Measurements from ENCODE around the gene ATF3. TPM values are rescaled to one million over a fixed set of nuclear protein-coding genes. Genes with fewer than 3 reads are reported as not detected.

ATF3 gene
- polyA plus RNA-seq, 1 donor from 2014 or later, result 7.2 TPM

- Histone ChIP-seq H2AFZ (ENCODE audit: low read depth, low read length) (no peak overlapping the region), H3K4me2 (ENCODE audit: low read length) (no peak overlapping the region), H3K27me3 (ENCODE audit: insufficient read depth, low read depth, low read length) (no peaks in the 10 kb centered on the region)
Measured at GRCh38 chr1:212587888-212588510, 20.6 kb upstream of the ATF3 start.

GRCh38 chr1:212589446-212589845 is 19.1 kb upstream of the ATF3 start:
- no peaks in the 10 kb centered on the region for H3K9me3 ChIP-seq (ENCODE audit: low read length)
- no peak overlapping the region for H3K4me2 ChIP-seq (ENCODE audit: low read length)
- no peak overlapping the region for H3K9ac ChIP-seq (ENCODE audit: low read length)
- no peaks in the 10 kb centered on the region for H3K9me2 ChIP-seq (ENCODE audit: insufficient read depth, low read length)
- H3F3A ChIP-seq (ENCODE audit: insufficient read depth, low read length, poor library complexity, severe bottlenecking), result no peaks in the 10 kb centered on the region
- no peaks in the 10 kb centered on the region for H3K36me3 ChIP-seq (ENCODE audit: insufficient read depth, low read length)
- H3K27me3 ChIP-seq (ENCODE audit: insufficient read depth, low read depth, low read length), result no peaks in the 10 kb centered on the region
- H3K4me3 ChIP-seq (ENCODE audit: low read length), result no peak overlapping the region
- TF ChIP-seq RAD21 (conservative IDR thresholded peaks at IDR 0.05), result no peak
- TF ChIP-seq MXI1 (conservative IDR thresholded peaks at IDR 0.05; ENCODE audit: poor library complexity, severe bottlenecking), result no peak
- TF ChIP-seq EZH2 (IDR thresholded peaks at IDR 0.05; ENCODE audit: borderline replicate concordance, insufficient read depth, low read length, poor library complexity, severe bottlenecking), result no peak
- no peak for TF ChIP-seq CTCF (IDR thresholded peaks at IDR 0.05; ENCODE audit: poor library complexity, severe bottlenecking)
- no peak for TF ChIP-seq SMC3 (conservative IDR thresholded peaks at IDR 0.05; ENCODE audit: poor library complexity)
- no peak for TF ChIP-seq POLR2AphosphoS5 (IDR thresholded peaks at IDR 0.05)
- no peak for TF ChIP-seq TAF1 (IDR thresholded peaks at IDR 0.05; ENCODE audit: low read depth)
- TF ChIP-seq EP300 (conservative IDR thresholded peaks at IDR 0.05; ENCODE audit: poor library complexity, severe bottlenecking), result no peak
- H2AFZ ChIP-seq (ENCODE audit: low read depth, low read length), result no peak overlapping the region
- no peak overlapping the region for H3K27ac ChIP-seq (ENCODE audit: low read length)
- no peaks in the 10 kb centered on the region for H3K79me2 ChIP-seq (replicated peaks; ENCODE audit: insufficient read depth, low read length)
- H4K20me1 ChIP-seq (ENCODE audit: insufficient read depth), result no peaks in the 10 kb centered on the region

More at GRCh38 chr1:212587888-212588510, 20.6 kb upstream of the ATF3 start:
- Histone ChIP-seq H3K36me3 (ENCODE audit: insufficient read depth, low read length) (no peaks in the 10 kb centered on the region), H3K9me3 (ENCODE audit: low read length) (no peaks in the 10 kb centered on the region), H3K79me2 (replicated peaks; ENCODE audit: insufficient read depth, low read length) (no peaks in the 10 kb centered on the region), H4K20me1 (ENCODE audit: insufficient read depth) (no peaks in the 10 kb centered on the region), H3K9me2 (ENCODE audit: insufficient read depth, low read length) (no peaks in the 10 kb centered on the region), H3K4me3 (ENCODE audit: low read length) (no peak overlapping the region), H3K9ac (ENCODE audit: low read length) (no peak overlapping the region), H3K27ac (ENCODE audit: low read length) (no peak overlapping the region), H3F3A (ENCODE audit: insufficient read depth, low read length, poor library complexity, severe bottlenecking) (no peaks in the 10 kb centered on the region)
- no peak for TF ChIP-seq RAD21 (conservative IDR thresholded peaks at IDR 0.05)
- no peak for TF ChIP-seq EP300 (conservative IDR thresholded peaks at IDR 0.05; ENCODE audit: poor library complexity, severe bottlenecking)
- no peak for TF ChIP-seq TAF1 (IDR thresholded peaks at IDR 0.05; ENCODE audit: low read depth)
- no peak for TF ChIP-seq POLR2AphosphoS5 (IDR thresholded peaks at IDR 0.05)
- no peak for TF ChIP-seq REST (IDR thresholded peaks at IDR 0.05; ENCODE audit: borderline replicate concordance)
- no peak for TF ChIP-seq MXI1 (conservative IDR thresholded peaks at IDR 0.05; ENCODE audit: poor library complexity, severe bottlenecking)
- TF ChIP-seq CTCF (IDR thresholded peaks at IDR 0.05; ENCODE audit: poor library complexity, severe bottlenecking), result no peak
- no peak for TF ChIP-seq EZH2 (IDR thresholded peaks at IDR 0.05; ENCODE audit: borderline replicate concordance, insufficient read depth, low read length, poor library complexity, severe bottlenecking)
- no peak for TF ChIP-seq SMC3 (conservative IDR thresholded peaks at IDR 0.05; ENCODE audit: poor library complexity)
